ENCODE data around the gene SLC2A4RG. TPM values are rescaled to one million over a fixed set of nuclear protein-coding genes. Genes with fewer than 3 reads are reported as not detected.
A peak's percentile ranks its signal among the peaks of the same experiment; 100 is the strongest.

The SLC2A4RG gene
- total and polyA plus RNA-seq, 12 donors, result 7.9 to 210 (median 47.9) TPM

DNA sequence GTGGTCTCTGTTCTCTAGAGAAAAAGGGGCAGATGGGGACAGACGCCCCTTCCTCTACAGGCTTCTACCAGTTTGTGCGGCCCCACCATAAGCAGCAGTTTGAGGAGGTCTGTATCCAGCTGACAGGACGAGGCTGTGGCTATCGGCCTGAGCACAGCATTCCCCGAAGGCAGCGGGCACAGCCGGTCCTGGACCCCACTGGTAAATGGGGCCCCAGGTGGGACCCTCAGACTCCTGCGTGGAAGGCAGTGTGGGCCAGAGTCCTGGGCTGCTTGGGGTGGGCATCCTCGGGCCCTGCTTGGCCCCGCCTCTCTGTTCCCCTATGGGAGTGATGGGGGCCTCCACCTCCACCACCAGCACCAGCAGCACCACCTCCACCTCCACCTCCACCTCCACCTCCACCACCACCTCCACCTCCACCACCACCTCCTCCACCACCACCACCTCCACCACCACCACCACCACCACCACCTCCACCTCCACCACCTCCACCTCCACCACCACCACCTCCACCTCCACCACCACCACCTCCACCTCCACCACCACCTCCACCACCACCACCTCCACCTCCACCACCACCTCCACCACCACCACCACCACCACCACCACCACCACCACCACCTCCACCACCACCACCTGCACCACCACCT, 46.4 kb upstream of the SLC2A4RG start:
- intact Hi-C loops (cut with DNase I), result no loop called here
- 90 to 93% (median 92%) methylated on average over 2 to 10 of the region's 10 CpGs; no CpG with 5 or more reads in 1 of the 4 donors for WGBS, 4 donors

DNA sequence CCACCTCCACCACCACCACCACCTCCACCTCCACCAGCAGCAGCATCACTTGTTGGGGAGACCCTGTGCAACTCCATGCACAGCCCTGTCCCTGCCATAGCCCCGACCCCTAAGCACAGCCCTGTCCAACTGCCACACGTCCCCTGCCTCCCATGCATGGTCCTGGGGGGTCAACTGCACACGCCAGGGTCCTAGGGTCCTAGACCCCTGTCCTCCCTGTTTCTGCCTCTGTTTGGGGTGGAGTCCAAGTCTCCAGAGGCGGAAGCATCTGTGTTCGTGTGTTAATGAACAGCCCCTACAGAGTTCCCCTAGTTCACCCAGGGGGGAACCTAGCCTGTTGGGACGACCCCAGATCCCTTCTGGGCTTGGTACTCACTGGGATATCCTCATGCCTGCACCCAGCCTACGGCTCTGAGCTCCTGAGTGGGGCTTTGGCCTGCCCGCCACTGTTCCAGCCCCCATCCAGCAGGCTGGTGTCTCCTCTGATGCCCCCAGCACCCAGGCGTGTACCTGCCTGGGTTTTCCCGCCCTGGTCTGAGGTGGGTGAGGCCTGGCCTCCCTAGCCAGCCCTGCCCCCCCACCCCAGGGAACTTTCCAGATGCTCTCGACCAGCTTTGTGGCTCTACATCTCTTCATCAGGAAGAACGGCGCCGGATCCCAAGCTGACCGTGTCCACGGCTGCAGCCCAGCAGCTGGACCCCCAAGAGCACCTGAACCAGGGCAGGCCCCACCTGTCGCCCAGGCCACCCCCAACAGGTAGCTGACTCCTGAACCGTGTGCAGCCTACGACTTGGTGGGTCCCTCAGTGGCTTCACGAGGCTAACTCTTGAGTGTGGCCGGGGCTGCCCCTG, 45.6 kb upstream of the SLC2A4RG start:
- TF ChIP-seq POLR2A (IDR thresholded peaks at IDR 0.05), result no peak
- TF ChIP-seq, protein P1, sequence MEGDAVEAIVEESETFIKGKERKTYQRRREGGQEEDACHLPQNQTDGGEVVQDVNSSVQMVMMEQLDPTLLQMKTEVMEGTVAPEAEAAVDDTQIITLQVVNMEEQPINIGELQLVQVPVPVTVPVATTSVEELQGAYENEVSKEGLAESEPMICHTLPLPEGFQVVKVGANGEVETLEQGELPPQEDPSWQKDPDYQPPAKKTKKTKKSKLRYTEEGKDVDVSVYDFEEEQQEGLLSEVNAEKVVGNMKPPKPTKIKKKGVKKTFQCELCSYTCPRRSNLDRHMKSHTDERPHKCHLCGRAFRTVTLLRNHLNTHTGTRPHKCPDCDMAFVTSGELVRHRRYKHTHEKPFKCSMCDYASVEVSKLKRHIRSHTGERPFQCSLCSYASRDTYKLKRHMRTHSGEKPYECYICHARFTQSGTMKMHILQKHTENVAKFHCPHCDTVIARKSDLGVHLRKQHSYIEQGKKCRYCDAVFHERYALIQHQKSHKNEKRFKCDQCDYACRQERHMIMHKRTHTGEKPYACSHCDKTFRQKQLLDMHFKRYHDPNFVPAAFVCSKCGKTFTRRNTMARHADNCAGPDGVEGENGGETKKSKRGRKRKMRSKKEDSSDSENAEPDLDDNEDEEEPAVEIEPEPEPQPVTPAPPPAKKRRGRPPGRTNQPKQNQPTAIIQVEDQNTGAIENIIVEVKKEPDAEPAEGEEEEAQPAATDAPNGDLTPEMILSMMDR (IDR thresholded peaks at IDR 0.05), result no peak
- Histone ChIP-seq H3K9me3 (replicated peaks in 1 of 3) (no peaks in the 10 kb centered on the region), H3K36me3 (replicated peaks in 1 of 2) (peaks cover 0 to 8% of the 10 kb centered on the region in 2 donors), H3K27ac (no peak overlapping the region), H3K27me3 (no peaks in the 10 kb centered on the region), H3K4me1 (replicated peaks in 1 of 2) (peaks cover 19 to 30% of the 10 kb centered on the region in 2 donors), H3K4me3 (no peak overlapping the region)
- intact Hi-C loops (cut with DNase I), result no loop called here
- DNase-seq, result peak in 3 of 7 donors; percentile 9 to 27 (median 17)
- WGBS, 4 donors, result 93 to 98% (median 94%) methylated on average over 13 to 21 of the region's 21 CpGs

More for the DNA sequence above, 46.4 kb upstream of the SLC2A4RG start:
- TF ChIP-seq, protein P1 (IDR thresholded peaks at IDR 0.05), result no peak
- no peak for TF ChIP-seq POLR2A (IDR thresholded peaks at IDR 0.05)
- no peak overlapping the region for H3K4me3 ChIP-seq
- H3K27ac ChIP-seq, result no peak overlapping the region
- peaks cover 14 to 28% of the 10 kb centered on the region in 2 donors for H3K4me1 ChIP-seq (replicated peaks in 1 of 2)
- H3K9me3 ChIP-seq (replicated peaks in 1 of 3), result no peaks in the 10 kb centered on the region
- H3K27me3 ChIP-seq, result no peaks in the 10 kb centered on the region
- peaks cover 0 to 8% of the 10 kb centered on the region in 2 donors for H3K36me3 ChIP-seq (replicated peaks in 1 of 2)
- peak in 1 of 7 donors; percentile 19 for DNase-seq

DNA sequence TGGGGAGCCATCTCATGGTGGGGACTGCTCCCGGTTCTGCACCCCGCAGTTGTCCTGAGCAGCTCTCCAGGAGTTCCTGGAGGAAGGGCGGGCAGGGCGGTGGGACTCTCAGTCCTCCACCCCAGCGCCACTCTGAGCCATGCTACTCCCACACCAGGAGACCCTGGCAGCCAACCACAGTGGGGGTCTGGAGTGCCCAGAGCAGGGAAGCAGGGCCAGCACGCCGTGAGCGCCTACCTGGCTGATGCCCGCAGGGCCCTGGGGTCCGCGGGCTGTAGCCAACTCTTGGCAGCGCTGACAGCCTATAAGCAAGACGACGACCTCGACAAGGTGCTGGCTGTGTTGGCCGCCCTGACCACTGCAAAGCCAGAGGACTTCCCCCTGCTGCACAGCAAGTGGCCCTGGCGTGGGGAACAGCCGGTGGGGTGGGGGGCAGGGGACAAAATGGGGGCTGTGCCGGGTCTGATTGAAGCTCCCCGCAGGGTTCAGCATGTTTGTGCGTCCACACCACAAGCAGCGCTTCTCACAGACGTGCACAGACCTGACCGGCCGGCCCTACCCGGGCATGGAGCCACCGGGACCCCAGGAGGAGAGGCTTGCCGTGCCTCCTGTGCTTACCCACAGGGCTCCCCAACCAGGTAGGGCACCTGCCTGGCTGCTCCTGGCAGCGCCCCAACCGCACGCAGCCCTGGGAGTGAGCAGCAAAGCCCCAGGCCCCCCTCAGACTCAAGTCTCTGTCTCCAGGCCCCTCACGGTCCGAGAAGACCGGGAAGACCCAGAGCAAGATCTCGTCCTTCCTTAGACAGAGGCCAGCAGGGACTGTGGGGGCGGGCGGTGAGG, 44.8 kb upstream of the SLC2A4RG start:
- H3K4me3 ChIP-seq, result no peak overlapping the region
- DNase-seq, result peak in 3 of 7 donors; percentile 11 to 19 (median 17)
- TF ChIP-seq, protein P1 (IDR thresholded peaks at IDR 0.05), result no peak
- TF ChIP-seq POLR2A (IDR thresholded peaks at IDR 0.05), result no peak
- no peak overlapping the region for H3K27ac ChIP-seq
- no peaks in the 10 kb centered on the region for H3K27me3 ChIP-seq
- H3K9me3 ChIP-seq (replicated peaks in 1 of 3), result no peaks in the 10 kb centered on the region
- H3K4me1 ChIP-seq (replicated peaks in 1 of 2), result peaks cover 27 to 38% of the 10 kb centered on the region in 2 donors
- 85 to 94% (median 92%) methylated on average over 6 to 37 of the region's 37 CpGs for WGBS, 4 donors
- intact Hi-C loops (cut with DNase I), result no loop called here
- peaks cover 0 to 8% of the 10 kb centered on the region in 2 donors for H3K36me3 ChIP-seq (replicated peaks in 1 of 2)

Measured in adrenal gland (tissue), 12 donors.